Ramos (cell line): ENCODE data around the gene PRKAR1B.
"Not testable (repeated sequence)": the region's sequence is repeated elsewhere in the genome, so short reads cannot be mapped to it uniquely, and the experiment has no call there.

Experiments used
- in situ Hi-C: fragments of 300-500 bp; cut with MboI; formaldehyde crosslinking; loops from one replicate; pipeline ENCODE4 v1.14.3; 2022; ENCODE audit warnings: low sequenced_read_pairs; ENCODE audit not compliant: unreplicated experiment

PRKAR1B gene

GRCh38 chr7:631964-632830 is 94.9 kb downstream of the PRKAR1B start:
- in situ Hi-C loops, result no loop called here

GRCh38 chr7:631291-631711 is 95.8 kb downstream of the PRKAR1B start:
- in situ Hi-C loops, result no loop called here

GRCh38 chr7:630539-630938 is 96.5 kb downstream of the PRKAR1B start:
- in situ Hi-C loops, result no loop called here

GRCh38 chr7:630111-630511 is 97.0 kb downstream of the PRKAR1B start:
- in situ Hi-C loops, result no loop called here

GRCh38 chr7:628826-629225 is 98.3 kb downstream of the PRKAR1B start:
- in situ Hi-C loops, result no loop called here

GRCh38 chr7:628402-628763 is 98.7 kb downstream of the PRKAR1B start:
- in situ Hi-C loops, result no loop called here

GRCh38 chr7:627661-628401 is 99.2 kb downstream of the PRKAR1B start:
- in situ Hi-C loops, result no loop called here

- in situ Hi-C loops, result no loop called here
These were observed 101.6 kb downstream of the PRKAR1B start for GRCh38 chr7:625376-625971.

GRCh38 chr7:623464-623863 is 103.6 kb downstream of the PRKAR1B start:
- in situ Hi-C loops, result no loop called here

- in situ Hi-C loops, result no loop called here
These were observed 105.4 kb downstream of the PRKAR1B start for GRCh38 chr7:621572-622285.

- in situ Hi-C loops, result no loop called here
These were observed 106.2 kb downstream of the PRKAR1B start for GRCh38 chr7:620885-621284.

- in situ Hi-C loops, result no loop called here
These were observed 107.0 kb downstream of the PRKAR1B start for GRCh38 chr7:620056-620455.

- in situ Hi-C loops, result no loop called here
These were observed 107.7 kb downstream of the PRKAR1B start for GRCh38 chr7:619368-619840.

GRCh38 chr7:618539-619367 is 108.3 kb downstream of the PRKAR1B start:
- in situ Hi-C loops, result no loop called here

GRCh38 chr7:617614-618538 is 109.2 kb downstream of the PRKAR1B start:
- in situ Hi-C loops, result no loop called here

GRCh38 chr7:613442-614140 is 113.5 kb downstream of the PRKAR1B start:
- in situ Hi-C loops, result no loop called here

GRCh38 chr7:611837-612236 is 115.2 kb downstream of the PRKAR1B start:
- in situ Hi-C loops, result not testable (repeated sequence)

GRCh38 chr7:611281-611810 is 115.7 kb downstream of the PRKAR1B start:
- in situ Hi-C loops, result no loop called here
